ENCODE results near the gene ZSCAN5A. TPM values are rescaled to one million over a fixed set of nuclear protein-coding genes. Genes with fewer than 3 reads are reported as not detected.
"Not testable (repeated sequence)": the region's sequence is repeated elsewhere in the genome, so short reads cannot be mapped to it uniquely, and the experiment has no call there.

The ZSCAN5A gene
- total RNA-seq, 1 donor from 2014 or later: 6.2 TPM

- no peak for TF ChIP-seq CTCF (IDR thresholded peaks at IDR 0.05; ENCODE audit: insufficient read depth, low read length, poor library complexity, severe bottlenecking)
- no peaks in the 10 kb centered on the region for H3K36me3 ChIP-seq (ENCODE audit: control insufficient read depth, insufficient read depth, low read length)
- no peaks in the 10 kb centered on the region for H3K27me3 ChIP-seq (ENCODE audit: control insufficient read depth, insufficient read depth, low read length)
- no peak for DNase-seq (ENCODE audit: low read depth)
- no peak overlapping the region for H3K4me3 ChIP-seq (ENCODE audit: low read depth, low read length)
These were observed 45.3 kb downstream of the ZSCAN5A start for GRCh38 chr19:56269348-56269747.

GRCh38 chr19:56266051-56266450 lies 48.6 kb downstream of the ZSCAN5A start:
- no peak for DNase-seq (ENCODE audit: low read depth)
- TF ChIP-seq CTCF (IDR thresholded peaks at IDR 0.05; ENCODE audit: insufficient read depth, low read length, poor library complexity, severe bottlenecking): no peak
- H3K4me3 ChIP-seq (ENCODE audit: low read depth, low read length): no peak overlapping the region
- H3K27me3 ChIP-seq (ENCODE audit: control insufficient read depth, insufficient read depth, low read length): no peaks in the 10 kb centered on the region
- H3K36me3 ChIP-seq (ENCODE audit: control insufficient read depth, insufficient read depth, low read length): no peaks in the 10 kb centered on the region

GRCh38 chr19:56263319-56263718 lies 51.3 kb downstream of the ZSCAN5A start:
- Histone ChIP-seq H3K4me3 (ENCODE audit: low read depth, low read length) (no peak overlapping the region), H3K27me3 (ENCODE audit: control insufficient read depth, insufficient read depth, low read length) (peaks cover under 1% of the 10 kb centered on the region), H3K36me3 (ENCODE audit: control insufficient read depth, insufficient read depth, low read length) (no peaks in the 10 kb centered on the region)
- no peak for DNase-seq (ENCODE audit: low read depth)
- no peak for TF ChIP-seq CTCF (IDR thresholded peaks at IDR 0.05; ENCODE audit: insufficient read depth, low read length, poor library complexity, severe bottlenecking)

- not testable (repeated sequence) for H3K36me3 ChIP-seq (ENCODE audit: control insufficient read depth, insufficient read depth, low read length); H3K4me3 ChIP-seq (ENCODE audit: low read depth, low read length); DNase-seq (ENCODE audit: low read depth); H3K27me3 ChIP-seq (ENCODE audit: control insufficient read depth, insufficient read depth, low read length)
These were observed 52.7 kb downstream of the ZSCAN5A start for GRCh38 chr19:56261932-56262331.

GRCh38 chr19:56261145-56261544 lies 53.5 kb downstream of the ZSCAN5A start:
- DNase-seq (ENCODE audit: low read depth): no peak
- no peak overlapping the region for H3K4me3 ChIP-seq (ENCODE audit: low read depth, low read length)
- TF ChIP-seq CTCF (IDR thresholded peaks at IDR 0.05; ENCODE audit: insufficient read depth, low read length, poor library complexity, severe bottlenecking): no peak
- no peaks in the 10 kb centered on the region for H3K36me3 ChIP-seq (ENCODE audit: control insufficient read depth, insufficient read depth, low read length)
- peaks cover 2% of the 10 kb centered on the region for H3K27me3 ChIP-seq (ENCODE audit: control insufficient read depth, insufficient read depth, low read length)

- Histone ChIP-seq H3K27me3 (ENCODE audit: control insufficient read depth, insufficient read depth, low read length) (peaks cover 5% of the 10 kb centered on the region), H3K36me3 (ENCODE audit: control insufficient read depth, insufficient read depth, low read length) (no peaks in the 10 kb centered on the region), H3K4me3 (ENCODE audit: low read depth, low read length) (no peak overlapping the region)
- DNase-seq (ENCODE audit: low read depth): no peak
- no peak for TF ChIP-seq CTCF (IDR thresholded peaks at IDR 0.05; ENCODE audit: insufficient read depth, low read length, poor library complexity, severe bottlenecking)
These were observed 56.4 kb downstream of the ZSCAN5A start for GRCh38 chr19:56258272-56258671.
